Measurements from ENCODE around the gene LAYN. TPM values are rescaled to one million over a fixed set of nuclear protein-coding genes. Genes with fewer than 3 reads are reported as not detected.

The LAYN gene
- total RNA-seq, 6 experiments from 2014 or later, result 0.19 to 2.0 (median 0.59) TPM

DNA sequence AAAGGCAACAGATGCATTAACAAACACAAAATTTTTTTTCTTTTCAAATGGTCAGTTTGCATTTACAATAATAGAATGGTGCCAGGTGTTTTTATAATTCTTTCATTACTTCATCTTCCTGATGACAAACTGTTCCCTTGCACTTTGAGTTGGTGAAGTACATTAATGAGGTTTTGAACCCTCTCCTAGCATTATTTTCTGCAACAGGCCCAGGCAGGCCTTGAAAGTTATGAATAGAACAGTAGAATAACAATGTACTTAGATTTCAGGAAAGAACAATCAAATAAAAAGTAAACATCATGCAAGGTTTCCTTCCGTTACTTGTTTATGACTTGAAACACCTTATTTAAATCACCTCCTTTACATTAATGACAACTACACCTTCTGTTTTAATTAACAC, 37.9 kb upstream of the LAYN start:
- intact Hi-C loops (cut with DNase I), result no loop called here
- no peak overlapping the region for H3K4me3 ChIP-seq
- no peaks in the 10 kb centered on the region for H3K27me3 ChIP-seq
- TF ChIP-seq POLR2A (IDR thresholded peaks at IDR 0.05), result no peak
- TF ChIP-seq, protein P1, sequence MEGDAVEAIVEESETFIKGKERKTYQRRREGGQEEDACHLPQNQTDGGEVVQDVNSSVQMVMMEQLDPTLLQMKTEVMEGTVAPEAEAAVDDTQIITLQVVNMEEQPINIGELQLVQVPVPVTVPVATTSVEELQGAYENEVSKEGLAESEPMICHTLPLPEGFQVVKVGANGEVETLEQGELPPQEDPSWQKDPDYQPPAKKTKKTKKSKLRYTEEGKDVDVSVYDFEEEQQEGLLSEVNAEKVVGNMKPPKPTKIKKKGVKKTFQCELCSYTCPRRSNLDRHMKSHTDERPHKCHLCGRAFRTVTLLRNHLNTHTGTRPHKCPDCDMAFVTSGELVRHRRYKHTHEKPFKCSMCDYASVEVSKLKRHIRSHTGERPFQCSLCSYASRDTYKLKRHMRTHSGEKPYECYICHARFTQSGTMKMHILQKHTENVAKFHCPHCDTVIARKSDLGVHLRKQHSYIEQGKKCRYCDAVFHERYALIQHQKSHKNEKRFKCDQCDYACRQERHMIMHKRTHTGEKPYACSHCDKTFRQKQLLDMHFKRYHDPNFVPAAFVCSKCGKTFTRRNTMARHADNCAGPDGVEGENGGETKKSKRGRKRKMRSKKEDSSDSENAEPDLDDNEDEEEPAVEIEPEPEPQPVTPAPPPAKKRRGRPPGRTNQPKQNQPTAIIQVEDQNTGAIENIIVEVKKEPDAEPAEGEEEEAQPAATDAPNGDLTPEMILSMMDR (IDR thresholded peaks at IDR 0.05), result no peak
- H3K27ac ChIP-seq, result no peak overlapping the region
- no peaks in the 10 kb centered on the region for H3K36me3 ChIP-seq
- ATAC-seq (no peak), DNase-seq (no peak)
- 85% methylated on average over 1 of the region's 1 CpG for WGBS (ENCODE audit: insufficient coverage, low coverage, low lambda C conversion rate, missing lambda C conversion rate)
- no peaks in the 10 kb centered on the region for H3K9me3 ChIP-seq
- H3K4me1 ChIP-seq, result no peaks in the 10 kb centered on the region

DNA sequence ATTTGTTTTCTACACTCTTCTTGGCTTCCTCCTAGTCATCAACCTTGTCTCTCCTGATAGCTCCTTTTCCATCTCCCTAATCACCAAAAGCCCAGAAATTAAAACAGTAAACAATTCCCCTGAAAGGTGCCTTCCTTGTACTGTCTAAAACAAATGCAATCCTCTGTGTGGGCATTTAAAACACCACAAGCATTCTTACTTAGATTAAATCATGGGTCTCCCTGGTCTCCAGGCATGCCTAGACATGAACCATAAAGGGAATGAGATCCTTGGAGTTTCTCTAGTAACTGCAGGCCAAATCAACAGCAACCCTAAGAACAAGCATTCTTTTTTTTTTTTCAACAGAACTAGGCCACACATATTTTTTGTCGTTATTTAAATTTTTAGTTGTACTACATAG, 30.2 kb upstream of the LAYN start:
- DNase-seq (no peak), ATAC-seq (no peak)
- Histone ChIP-seq H3K27ac (no peak overlapping the region), H3K4me1 (peaks cover 0 to 9% (median 4%) of the 10 kb centered on the region in 4 donors), H3K4me3 (no peak overlapping the region), H3K36me3 (no peaks in the 10 kb centered on the region), H3K9me3 (no peaks in the 10 kb centered on the region), H3K27me3 (peaks cover 0 to 28% of the 10 kb centered on the region in 2 donors)
- TF ChIP-seq POLR2A (IDR thresholded peaks at IDR 0.05), result no peak
- TF ChIP-seq, protein P1 (IDR thresholded peaks at IDR 0.05), result no peak
- intact Hi-C loops (cut with DNase I), result no loop called here
- WGBS (ENCODE audit: insufficient coverage, low coverage, low lambda C conversion rate, missing lambda C conversion rate), result 65% methylated on average over 1 of the region's 1 CpG

DNA sequence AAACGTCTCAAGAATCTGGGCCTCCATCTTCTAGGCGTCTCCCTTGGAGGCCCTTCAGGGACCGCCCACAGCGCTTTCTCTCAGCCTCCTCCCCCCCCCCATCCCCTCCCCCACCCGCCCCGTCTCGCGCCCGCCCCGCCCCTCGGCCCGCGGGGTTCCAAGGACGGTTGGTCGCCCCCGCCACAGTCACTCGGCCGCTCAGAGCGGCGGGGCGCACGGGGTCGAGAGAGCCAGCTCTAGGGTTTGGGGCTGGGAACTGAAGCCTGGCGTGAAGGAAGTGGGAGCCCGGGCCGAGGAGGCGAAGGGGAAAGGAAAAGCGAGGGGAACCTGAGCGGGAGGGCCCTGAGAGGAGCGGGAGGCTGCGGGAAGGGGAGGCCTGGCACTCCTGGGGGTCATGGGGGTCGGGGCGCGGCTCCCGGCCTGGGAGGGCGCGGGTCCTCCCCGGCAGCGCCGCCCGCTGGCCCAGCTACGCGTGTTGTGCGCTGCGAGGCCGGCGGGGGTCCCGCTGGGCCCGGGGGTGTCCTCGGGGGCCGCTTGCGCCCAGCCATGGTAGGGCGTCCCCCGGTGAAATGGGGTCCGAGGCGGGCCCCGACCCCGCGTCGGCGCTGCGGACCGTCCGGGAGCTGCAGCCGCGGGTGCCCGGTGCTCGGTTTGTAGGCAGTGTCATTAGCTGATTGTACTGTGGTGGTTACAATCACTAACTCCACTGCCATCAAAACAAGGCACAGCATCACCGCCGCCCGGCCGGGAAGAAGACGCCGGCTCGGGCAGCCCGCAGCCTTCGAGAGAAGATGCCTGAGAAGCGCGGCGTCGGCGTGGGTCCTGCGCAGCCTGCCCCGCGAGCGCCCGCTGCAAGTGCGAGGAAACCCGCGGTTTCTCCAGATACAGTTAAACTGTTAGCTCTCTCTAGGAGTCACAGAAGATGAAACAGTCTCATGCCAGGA, 28.0 kb upstream of the LAYN start, which contains the start of gene BTG4:
BTG4 (minus strand) TSS at position 91 of the 944 bp plus-strand sequence. CDS start 13,610 bp downstream, outside the sequence.
- H3K27ac ChIP-seq, result no peak within 1 kb of the TSS
- peaks cover 0 to 9% (median 4%) of the 10 kb centered on the region in 4 donors for H3K4me1 ChIP-seq
- no peaks in the 10 kb centered on the region for H3K9me3 ChIP-seq
- intact Hi-C loops (cut with DNase I), result no loop called here
- no peak for TF ChIP-seq POLR2A (IDR thresholded peaks at IDR 0.05)
- TF ChIP-seq, protein P1 (IDR thresholded peaks at IDR 0.05), result no peak
- H3K4me3 ChIP-seq, result peak within 1 kb of the TSS; percentile 18 to 40 (median 21)
- H3K27me3 ChIP-seq, result peaks cover 0 to 28% of the 10 kb centered on the region in 2 donors
- DNase-seq (no peak), ATAC-seq (peak; percentile 16 to 43 (median 30))
- no peaks in the 10 kb centered on the region for H3K36me3 ChIP-seq
- 3% methylated on average over 48 of the region's 90 CpGs for WGBS (ENCODE audit: insufficient coverage, low coverage, low lambda C conversion rate, missing lambda C conversion rate)

DNA sequence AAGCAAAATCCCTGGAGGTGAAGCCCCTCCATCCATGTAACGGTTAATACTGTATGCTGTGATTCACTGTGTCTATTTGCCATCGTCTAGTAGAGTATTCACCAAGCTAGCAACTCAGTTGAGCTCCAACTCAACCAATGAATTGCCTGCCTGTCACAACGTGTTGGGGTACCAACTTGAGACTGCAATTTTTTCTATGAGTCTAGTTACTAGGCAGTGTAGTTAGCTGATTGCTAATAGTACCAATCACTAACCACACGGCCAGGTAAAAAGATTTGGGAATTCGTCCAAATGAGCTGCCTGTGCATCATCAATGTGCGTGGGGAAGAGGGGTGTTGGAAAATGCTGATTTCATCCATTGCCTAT, 27.3 kb upstream of the LAYN start:
- Histone ChIP-seq H3K4me1 (peaks cover 0 to 9% (median 4%) of the 10 kb centered on the region in 4 donors), H3K36me3 (no peaks in the 10 kb centered on the region), H3K27ac (no peak overlapping the region), H3K4me3 (no peak overlapping the region), H3K9me3 (no peaks in the 10 kb centered on the region), H3K27me3 (peaks cover 0 to 28% of the 10 kb centered on the region in 2 donors)
- ATAC-seq, result no peak
- intact Hi-C loops (cut with DNase I), result no loop called here
- TF ChIP-seq, protein P1 (IDR thresholded peaks at IDR 0.05), result no peak
- no peak for TF ChIP-seq POLR2A (IDR thresholded peaks at IDR 0.05)
- DNase-seq, result no peak
- WGBS (ENCODE audit: insufficient coverage, low coverage, low lambda C conversion rate, missing lambda C conversion rate), result 27% methylated on average over 4 of the region's 6 CpGs
